Osteocyte (in vitro differentiated cells): ENCODE data around the gene OR12D3. TPM values are rescaled to one million over a fixed set of nuclear protein-coding genes. Genes with fewer than 3 reads are reported as not detected.
"Not testable (repeated sequence)": the region's sequence is repeated elsewhere in the genome, so short reads cannot be mapped to it uniquely, and the experiment has no call there.

Source experiments
- DNase-seq: peaks from one replicate; pipeline ENCODE4 v3.0.0; 2021; ENCODE audit warnings: mixed read lengths; ENCODE audit not compliant: unreplicated experiment; ENCODE audit errors: extremely low spot score
- H3K27ac Mint-ChIP-seq: one replicate; pipeline ENCODE4 v1.8.0; 2021; ENCODE audit warnings: mild to moderate bottlenecking, mixed read lengths; ENCODE audit not compliant: unreplicated experiment
- H3K27me3 Mint-ChIP-seq: one replicate; pipeline ENCODE4 v1.8.0; 2021; ENCODE audit warnings: mixed read lengths; ENCODE audit not compliant: unreplicated experiment
- H3K36me3 Mint-ChIP-seq: one replicate; pipeline ENCODE4 v1.8.0; 2021; ENCODE audit warnings: mixed read lengths; ENCODE audit not compliant: unreplicated experiment
- H3K4me1 Mint-ChIP-seq: one replicate; pipeline ENCODE4 v1.8.0; 2021; ENCODE audit warnings: mixed read lengths; ENCODE audit not compliant: unreplicated experiment
- H3K4me3 Mint-ChIP-seq: one replicate; pipeline ENCODE4 v1.8.0; 2021; ENCODE audit warnings: mild to moderate bottlenecking, moderate library complexity, mixed read lengths; ENCODE audit not compliant: unreplicated experiment
- H3K9me3 Mint-ChIP-seq: one replicate; pipeline ENCODE4 v1.8.0; 2021; ENCODE audit warnings: mixed read lengths; ENCODE audit not compliant: unreplicated experiment
- total RNA-seq: library from RNA; stranded (reverse); gene quantifications from 2 replicates; pipeline ENCODE4 v1.2.1, GENCODE V29; 2021
- TF ChIP-seq, protein P1 (sequence below): fragments of 200-600 bp; sonication (generic); IDR thresholded peaks from 2 replicates; pipeline ENCODE4 v1.5.0; 2021; ENCODE audit warnings: antibody characterized with exemption, mild to moderate bottlenecking, moderate library complexity

OR12D3 gene
- total RNA-seq, 1 donor from 2014 or later: not detected

DNA sequence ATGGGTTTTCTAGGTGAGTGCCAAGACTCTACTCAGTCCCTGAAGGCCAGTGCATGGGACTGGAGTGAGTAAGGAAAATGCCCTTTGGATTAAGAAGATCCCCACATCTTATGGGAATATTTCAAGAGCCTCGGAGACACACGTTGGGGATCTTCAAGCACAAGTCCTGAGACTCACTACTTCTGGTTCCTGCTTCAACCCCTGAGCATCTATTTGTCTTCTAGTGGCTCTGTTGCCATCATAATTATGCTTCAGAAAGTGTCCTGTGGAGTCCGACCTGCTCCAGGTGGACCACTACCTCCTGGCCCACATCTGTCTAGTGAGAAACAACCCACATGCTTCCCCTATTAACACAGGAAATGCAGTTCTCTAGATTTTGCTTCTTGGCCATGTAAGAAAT is 6.3 kb downstream of the OR12D3 start, which contains the start of gene OR5V1:
TSS of gene OR5V1 (minus strand) at position 101 of the 400 bp plus-strand sequence. CDS start 12,670 bp downstream, outside the sequence.
- DNase-seq: no peak
- no peaks in the 10 kb centered on the region for H3K36me3 Mint-ChIP-seq
- TF ChIP-seq, protein P1, sequence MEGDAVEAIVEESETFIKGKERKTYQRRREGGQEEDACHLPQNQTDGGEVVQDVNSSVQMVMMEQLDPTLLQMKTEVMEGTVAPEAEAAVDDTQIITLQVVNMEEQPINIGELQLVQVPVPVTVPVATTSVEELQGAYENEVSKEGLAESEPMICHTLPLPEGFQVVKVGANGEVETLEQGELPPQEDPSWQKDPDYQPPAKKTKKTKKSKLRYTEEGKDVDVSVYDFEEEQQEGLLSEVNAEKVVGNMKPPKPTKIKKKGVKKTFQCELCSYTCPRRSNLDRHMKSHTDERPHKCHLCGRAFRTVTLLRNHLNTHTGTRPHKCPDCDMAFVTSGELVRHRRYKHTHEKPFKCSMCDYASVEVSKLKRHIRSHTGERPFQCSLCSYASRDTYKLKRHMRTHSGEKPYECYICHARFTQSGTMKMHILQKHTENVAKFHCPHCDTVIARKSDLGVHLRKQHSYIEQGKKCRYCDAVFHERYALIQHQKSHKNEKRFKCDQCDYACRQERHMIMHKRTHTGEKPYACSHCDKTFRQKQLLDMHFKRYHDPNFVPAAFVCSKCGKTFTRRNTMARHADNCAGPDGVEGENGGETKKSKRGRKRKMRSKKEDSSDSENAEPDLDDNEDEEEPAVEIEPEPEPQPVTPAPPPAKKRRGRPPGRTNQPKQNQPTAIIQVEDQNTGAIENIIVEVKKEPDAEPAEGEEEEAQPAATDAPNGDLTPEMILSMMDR: no peak
- no peaks in the 10 kb centered on the region for H3K4me1 Mint-ChIP-seq
- H3K9me3 Mint-ChIP-seq: no peaks in the 10 kb centered on the region
- no peak within 1 kb of the TSS for H3K4me3 Mint-ChIP-seq
- H3K27me3 Mint-ChIP-seq: no peaks in the 10 kb centered on the region
- H3K27ac Mint-ChIP-seq: no peak within 1 kb of the TSS

DNA sequence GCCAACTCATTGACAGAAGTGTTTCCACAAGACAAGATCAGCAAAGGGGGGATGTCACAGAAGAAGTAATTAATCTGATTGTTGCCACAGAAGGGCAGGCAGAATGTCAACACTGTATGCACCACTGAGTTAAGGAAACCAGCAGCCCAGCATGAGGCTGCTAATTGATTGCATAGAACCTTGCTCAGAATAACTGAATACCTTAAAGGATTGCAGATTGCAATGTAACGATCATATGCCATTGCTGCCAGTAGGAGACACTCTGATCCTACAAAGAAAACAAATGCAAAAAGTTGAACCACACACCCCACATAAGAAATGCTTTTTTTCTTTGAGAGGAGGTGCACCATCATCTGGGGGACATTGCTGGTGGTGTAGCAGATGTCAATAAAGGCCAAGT is 19.5 kb downstream of the OR12D3 start:
- H3K4me3 Mint-ChIP-seq: no peak overlapping the region
- no peaks in the 10 kb centered on the region for H3K36me3 Mint-ChIP-seq
- DNase-seq: no peak
- TF ChIP-seq, protein P1: no peak
- H3K4me1 Mint-ChIP-seq: no peaks in the 10 kb centered on the region
- no peak overlapping the region for H3K27ac Mint-ChIP-seq
- H3K27me3 Mint-ChIP-seq: no peaks in the 10 kb centered on the region
- peaks cover 9% of the 10 kb centered on the region for H3K9me3 Mint-ChIP-seq

DNA sequence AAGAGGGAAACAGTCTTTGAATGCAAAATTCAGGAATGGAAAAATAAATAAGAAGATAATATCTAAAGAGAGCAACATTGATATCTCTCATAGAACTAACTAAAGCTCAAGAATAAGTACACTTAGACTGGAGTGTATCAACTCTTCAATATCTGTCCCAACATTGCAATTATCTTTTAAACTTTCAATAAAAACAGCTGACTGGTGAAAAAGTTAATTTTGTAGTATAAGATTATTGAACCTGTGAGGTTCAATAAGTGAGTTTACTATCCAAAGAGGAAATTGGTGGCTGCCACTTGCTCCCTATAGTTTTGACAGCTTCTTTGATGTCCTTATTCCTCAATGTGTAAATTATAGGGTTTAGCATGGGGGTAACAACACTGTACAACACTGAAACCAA is 20.1 kb downstream of the OR12D3 start:
- Mint-ChIP-seq H3K9me3 (peaks cover 9% of the 10 kb centered on the region), H3K4me1 (no peaks in the 10 kb centered on the region), H3K36me3 (no peaks in the 10 kb centered on the region), H3K4me3 (no peak overlapping the region), H3K27ac (no peak overlapping the region), H3K27me3 (no peaks in the 10 kb centered on the region)
- TF ChIP-seq, protein P1: no peak
- no peak for DNase-seq

DNA sequence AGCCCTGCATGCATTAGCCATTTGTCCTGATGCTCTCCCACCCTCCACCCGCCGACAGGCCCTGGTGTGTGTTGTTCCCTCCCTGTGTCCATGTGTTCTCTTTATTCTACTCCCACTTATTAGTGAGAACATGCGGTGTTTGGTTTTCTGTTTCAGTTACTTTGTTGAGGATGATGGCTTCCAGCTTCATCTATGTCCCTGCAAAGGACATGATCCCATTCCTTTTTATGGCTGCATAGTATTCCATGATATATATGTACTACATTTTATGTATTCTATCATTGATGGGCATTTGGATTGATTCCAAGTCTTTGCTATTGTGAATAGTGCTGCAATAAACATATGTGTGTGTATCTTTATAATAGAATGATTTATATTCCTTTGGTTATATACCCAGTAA is 25.7 kb downstream of the OR12D3 start:
- not testable (repeated sequence) for H3K27ac Mint-ChIP-seq, H3K36me3 Mint-ChIP-seq, DNase-seq, H3K4me3 Mint-ChIP-seq, H3K27me3 Mint-ChIP-seq, H3K4me1 Mint-ChIP-seq
- peaks cover 13% of the 10 kb centered on the region for H3K9me3 Mint-ChIP-seq

DNA sequence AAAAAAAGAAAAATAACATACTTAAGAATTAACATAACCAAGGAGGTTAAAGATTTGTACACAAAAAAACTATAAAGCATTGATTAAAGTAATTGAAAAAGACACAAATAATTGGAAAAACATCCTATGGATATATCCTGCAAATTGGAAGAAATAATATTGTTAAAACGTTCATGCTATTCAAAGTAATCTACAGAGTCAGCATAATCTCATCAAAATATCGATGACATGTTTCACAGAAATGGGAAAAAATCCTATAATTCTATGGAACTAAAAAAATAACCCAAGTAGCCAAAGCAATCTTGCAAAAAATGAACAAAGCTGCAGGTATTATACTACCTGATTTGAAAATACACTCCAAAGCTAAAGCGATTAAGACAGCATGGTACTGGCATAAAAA is 29.7 kb downstream of the OR12D3 start:
- H3K27me3 Mint-ChIP-seq: no peaks in the 10 kb centered on the region
- DNase-seq: no peak
- H3K27ac Mint-ChIP-seq: no peak overlapping the region
- H3K36me3 Mint-ChIP-seq: no peaks in the 10 kb centered on the region
- no peaks in the 10 kb centered on the region for H3K4me1 Mint-ChIP-seq
- TF ChIP-seq, protein P1: no peak
- no peak overlapping the region for H3K4me3 Mint-ChIP-seq
- H3K9me3 Mint-ChIP-seq: peaks cover 5% of the 10 kb centered on the region

DNA sequence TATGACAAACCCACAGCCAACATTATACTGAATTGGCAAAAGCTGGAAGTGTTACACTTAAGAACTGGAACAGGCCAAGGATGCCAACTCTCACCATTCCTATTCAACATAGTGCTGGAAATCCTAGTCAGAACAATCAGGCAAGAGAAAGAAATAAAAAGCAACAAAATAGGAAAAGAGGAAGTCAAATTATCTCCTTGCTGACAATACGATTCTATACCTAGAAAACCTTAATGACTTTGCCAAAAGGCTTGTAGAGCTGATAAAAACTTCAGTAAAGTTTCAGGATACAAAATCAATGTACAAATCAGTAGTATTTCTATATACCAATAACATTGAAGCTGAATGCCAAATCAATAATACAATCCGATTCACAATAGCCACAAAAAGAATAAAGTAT is 38.8 kb downstream of the OR12D3 start:
- TF ChIP-seq, protein P1: no peak
- Mint-ChIP-seq H3K9me3 (peaks cover 11% of the 10 kb centered on the region), H3K27ac (no peak overlapping the region), H3K4me1 (no peaks in the 10 kb centered on the region), H3K4me3 (no peak overlapping the region), H3K36me3 (no peaks in the 10 kb centered on the region), H3K27me3 (no peaks in the 10 kb centered on the region)
- DNase-seq: no peak
